CD14-positive monocyte (primary cell): ENCODE data around the gene NME2. TPM values are rescaled to one million over a fixed set of nuclear protein-coding genes. Genes with fewer than 3 reads are reported as not detected.

Experiments used
- DNase-seq, 3 donors: peaks; one replicate each; pipeline ENCODE4 v3.0.0-alpha.2; 2011 to 2022
- H2AFZ ChIP-seq: 2 replicates; pipeline ENCODE4 v1.6.0; 2012; ENCODE audit warnings: mild to moderate bottlenecking, low read depth, low read length, inconsistent platforms; ENCODE audit not compliant: insufficient read depth, poor library complexity, severe bottlenecking
- H3K27ac ChIP-seq, 2 donors: 1 replicate in 1 of 2; 2 replicates in 1 of 2; pipeline ENCODE4 v1.5.1; 2012 to 2013; ENCODE audit warnings: low read length in 2 of 2, control low read depth in 1 of 2, inconsistent platforms in 1 of 2, low read depth in 1 of 2, mild to moderate bottlenecking in 1 of 2
- H3K27me3 ChIP-seq, 2 donors: one replicate each; pipeline versions ENCODE4 v1.6.0 to v1.6.1; 2011 to 2013; ENCODE audit warnings: low read length in 2 of 2; ENCODE audit not compliant: control insufficient read depth in 2 of 2, insufficient read depth in 2 of 2
- H3K36me3 ChIP-seq, 2 donors: replicated peaks in 1 of 2; 1 replicate in 1 of 2; 2 replicates in 1 of 2; pipeline versions ENCODE4 v1.5.1 to v1.6.1; 2012 to 2013; ENCODE audit warnings: low read length in 2 of 2, control low read depth in 1 of 2, inconsistent platforms in 1 of 2, mild to moderate bottlenecking in 1 of 2; ENCODE audit not compliant: insufficient read depth in 2 of 2, control insufficient read depth in 1 of 2
- H3K4me1 ChIP-seq, 2 donors: 1 replicate in 1 of 2; 2 replicates in 1 of 2; pipeline versions ENCODE4 v1.5.1 to v1.6.1; 2012 to 2013; ENCODE audit warnings: low read length in 2 of 2, control low read depth in 1 of 2, inconsistent platforms in 1 of 2, mild to moderate bottlenecking in 1 of 2, moderate library complexity in 1 of 2; ENCODE audit not compliant: insufficient read depth in 2 of 2, control insufficient read depth in 1 of 2
- H3K4me2 ChIP-seq: replicated peaks from 2 replicates; pipeline ENCODE3; 2012; ENCODE audit warnings: low read length, moderate library complexity, mild to moderate bottlenecking; ENCODE audit not compliant: poor library complexity, severe bottlenecking; ENCODE audit errors: extremely low read depth
- H3K4me3 ChIP-seq, 3 experiments: fragments of 200-600 bp in 1 of 3; sonication (generic) in 1 of 3; replicated peaks in 1 of 3; 1 replicate in 2 of 3; 2 replicates in 1 of 3; pipeline ENCODE4 v1.5.1; 2011 to 2013; ENCODE audit warnings: low read length in 3 of 3, mild to moderate bottlenecking in 3 of 3, control low read depth in 2 of 3, low read depth in 2 of 3, inconsistent platforms in 1 of 3, moderate library complexity in 1 of 3
- H3K79me2 ChIP-seq: 2 replicates; pipeline ENCODE4 v1.6.0; 2012; ENCODE audit warnings: mild to moderate bottlenecking, control low read depth, inconsistent platforms, low read length, moderate library complexity; ENCODE audit not compliant: insufficient read depth
- H3K9ac ChIP-seq: 2 replicates; pipeline ENCODE4 v1.6.0; 2017; ENCODE audit warnings: low read length, mild to moderate bottlenecking; ENCODE audit not compliant: insufficient read depth, poor library complexity, severe bottlenecking
- H3K9me3 ChIP-seq, 2 donors: replicated peaks in 1 of 2; 1 replicate in 1 of 2; 2 replicates in 1 of 2; pipeline versions ENCODE4 v1.5.1 to v1.6.1; 2012 to 2013; ENCODE audit warnings: low read length in 2 of 2, control low read depth in 1 of 2; ENCODE audit not compliant: control insufficient read depth in 1 of 2, insufficient read depth in 1 of 2
- H4K20me1 ChIP-seq: 2 replicates; pipeline ENCODE4 v1.6.0; 2012; ENCODE audit warnings: mild to moderate bottlenecking, low read length, control low read depth, moderate library complexity; ENCODE audit not compliant: insufficient read depth
- H3K27ac Mint-ChIP-seq, 7 donors: one replicate each; pipeline ENCODE4 v1.8.0; 2020; ENCODE audit warnings: mild to moderate bottlenecking in 7 of 7, mixed read lengths in 7 of 7, moderate library complexity in 6 of 7, inconsistent platforms in 2 of 7
- H3K27me3 Mint-ChIP-seq, 3 donors: one replicate each; pipeline ENCODE4 v1.8.0; 2021 to 2022; ENCODE audit warnings: low read depth in 3 of 3, mild to moderate bottlenecking in 3 of 3, mixed read lengths in 3 of 3, moderate library complexity in 3 of 3, inconsistent platforms in 1 of 3
- H3K36me3 Mint-ChIP-seq, 2 donors: one replicate each; pipeline ENCODE4 v1.8.0; 2020; ENCODE audit warnings: mixed read lengths in 2 of 2, inconsistent platforms in 1 of 2, mild to moderate bottlenecking in 1 of 2
- H3K4me1 Mint-ChIP-seq: one replicate; pipeline ENCODE4 v1.8.0; 2020; ENCODE audit warnings: mild to moderate bottlenecking, mixed read lengths
- H3K4me3 Mint-ChIP-seq, 2 donors: one replicate each; pipeline ENCODE4 v1.8.0; 2020; ENCODE audit warnings: mild to moderate bottlenecking in 2 of 2, mixed read lengths in 2 of 2, moderate library complexity in 1 of 2
- H3K9me3 Mint-ChIP-seq, 7 donors: one replicate each; pipeline ENCODE4 v1.8.0; 2020 to 2022; ENCODE audit warnings: mixed read lengths in 7 of 7, mild to moderate bottlenecking in 6 of 7, moderate library complexity in 6 of 7, inconsistent platforms in 2 of 7
- CTCF ChIP-seq: fragments of 200-600 bp; IDR thresholded peaks from one replicate; pipeline ENCODE4 v1.8.0; 2022; ENCODE audit warnings: antibody characterized with exemption, mild to moderate bottlenecking
- WGBS: methylation state at CpG from one replicate; pipeline ENCODE4 v1.1.5; 2013; ENCODE audit warnings: missing lambda C conversion rate; ENCODE audit not compliant: insufficient coverage; 5-methylcytosine and 5-hydroxymethylcytosine counted together
- intact Hi-C, 2 donors: fragments of 100-400 bp; cut with micrococcal nuclease; formaldehyde crosslinking; loops; one replicate each; pipeline versions ENCODE4 v1.15.0 to v1.15.1; 2023
- polyA plus RNA-seq, 3 donors: library from polyadenylated mRNA; depleted of rRNA in 1 of 3; unstranded in 2 of 3; stranded (reverse) in 1 of 3; fragments of 300-500 nt in 2 of 3; fragments of >200 nt in 1 of 3; fragmentation: Illumina TruSeq in 2 of 3; gene quantifications; 1 replicate in 2 of 3; 2 replicates in 1 of 3; pipeline ENCODE4 v1.2.3, GENCODE V29; 2012 to 2021

NME2 gene
- polyA plus RNA-seq, 3 donors: 240 to 307 (median 259) TPM

- Histone ChIP-seq H2AFZ (no peak overlapping the region), H3K9ac (peak overlapping the region; percentile 99), H3K79me2 (peaks cover 59% of the 10 kb centered on the region), H3K27ac (peak overlapping the region; percentile 98), H4K20me1 (peaks cover 55% of the 10 kb centered on the region), H3K4me2 (peak overlapping the region; percentile 87), H3K36me3 (no peaks in the 10 kb centered on the region), H3K4me1 (peaks cover 27 to 29% of the 10 kb centered on the region in 2 donors), H3K4me3 (peak overlapping the region; percentile 98 to 99 (median 99)), H3K9me3 (no peaks in the 10 kb centered on the region), H3K27me3 (no peaks in the 10 kb centered on the region)
- no peaks in the 10 kb centered on the region for H3K9me3 Mint-ChIP-seq
- WGBS: 2% methylated on average over 44 of the region's 49 CpGs
- H3K36me3 Mint-ChIP-seq: peaks cover 4 to 16% of the 10 kb centered on the region in 2 donors
- intact Hi-C loops: loop anchor here (1.0 to 10.0 kb wide), 5 partner anchors 32 to 143 kb away; partner anchors contain the start of genes NME1 (in 2 of the 2), MBTD1 (in 1 of the 2) and UTP18 (in 1 of the 2)
- peak; percentile 35 for TF ChIP-seq CTCF
- H3K4me3 Mint-ChIP-seq: peak overlapping the region; percentile 94 to 97
- peak; percentile 23 to 65 (median 57) for DNase-seq
- no peaks in the 10 kb centered on the region for H3K27me3 Mint-ChIP-seq
- H3K4me1 Mint-ChIP-seq: peaks cover 63% of the 10 kb centered on the region
- peak overlapping the region; percentile 97 to 100 (median 98) for H3K27ac Mint-ChIP-seq
These were observed 46.5 kb upstream of the NME2 start for GRCh38 chr17:51119415-51120356.

- Histone ChIP-seq H2AFZ (peak overlapping the region; percentile 50), H3K4me3 (peak overlapping the region; percentile 98 to 99 (median 99)), H3K36me3 (no peaks in the 10 kb centered on the region), H3K27me3 (no peaks in the 10 kb centered on the region), H3K79me2 (peaks cover 52% of the 10 kb centered on the region), H3K9ac (peak overlapping the region; percentile 99), H3K4me2 (peak overlapping the region; percentile 87), H3K9me3 (no peaks in the 10 kb centered on the region), H3K4me1 (peaks cover 27 to 29% of the 10 kb centered on the region in 2 donors), H3K27ac (peak overlapping the region; percentile 98), H4K20me1 (peaks cover 48% of the 10 kb centered on the region)
- Mint-ChIP-seq H3K27me3 (no peaks in the 10 kb centered on the region), H3K4me1 (peaks cover 57% of the 10 kb centered on the region), H3K36me3 (peaks cover 4 to 16% of the 10 kb centered on the region in 2 donors), H3K4me3 (peak overlapping the region; percentile 94 to 97), H3K9me3 (no peaks in the 10 kb centered on the region), H3K27ac (peak overlapping the region; percentile 97 to 100 (median 98))
- no peak for DNase-seq
- WGBS: under 1% methylated on average over 41 of the region's 42 CpGs
- TF ChIP-seq CTCF: no peak
- intact Hi-C loops: loop anchor here (1.0 to 5.0 kb wide), 4 partner anchors 32 to 142 kb away; partner anchors contain the start of genes NME1 (in 2 of the 2), MBTD1 (in 1 of the 2) and UTP18 (in 1 of the 2)
These were observed 45.9 kb upstream of the NME2 start for GRCh38 chr17:51120357-51120738.
